ENCODE measurements around the gene CACNA1C.

Gene CACNA1C

DNA sequence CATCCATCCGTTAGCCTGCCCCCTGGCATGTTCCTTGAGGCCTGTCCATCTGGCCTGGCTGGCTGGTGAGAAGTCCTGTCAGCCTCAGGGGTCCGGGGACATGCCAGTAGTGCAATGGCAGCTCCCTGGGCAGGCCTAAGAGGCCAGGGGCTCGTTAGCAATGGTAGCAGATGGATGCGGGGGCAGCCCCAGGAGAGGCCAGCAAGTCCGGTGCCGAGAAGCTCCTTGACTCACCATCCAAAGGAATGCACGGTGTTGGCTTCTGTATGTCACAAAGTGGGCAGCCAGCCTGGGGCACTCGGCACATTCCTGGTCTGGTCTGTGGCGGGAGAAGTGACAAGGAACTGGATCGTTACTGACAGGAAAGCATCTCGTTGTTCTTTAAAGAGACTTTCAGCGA lies 319.9 kb downstream of the CACNA1C start:
- H3K9ac ChIP-seq (ENCODE audit: low read length), result no peak overlapping the region
- no peak overlapping the region for H3K4me3 ChIP-seq (ENCODE audit: low read length)
- no peaks in the 10 kb centered on the region for H3K27me3 ChIP-seq (ENCODE audit: control insufficient read depth, insufficient read depth, low read length)
- H3K4me1 ChIP-seq (ENCODE audit: control insufficient read depth, insufficient read depth, low read length), result peaks cover 36% of the 10 kb centered on the region
- peak overlapping the region; percentile 11 for H3K27ac ChIP-seq (ENCODE audit: low read depth, low read length)
- H3K36me3 ChIP-seq (ENCODE audit: control insufficient read depth, insufficient read depth, low read length), result no peaks in the 10 kb centered on the region

DNA sequence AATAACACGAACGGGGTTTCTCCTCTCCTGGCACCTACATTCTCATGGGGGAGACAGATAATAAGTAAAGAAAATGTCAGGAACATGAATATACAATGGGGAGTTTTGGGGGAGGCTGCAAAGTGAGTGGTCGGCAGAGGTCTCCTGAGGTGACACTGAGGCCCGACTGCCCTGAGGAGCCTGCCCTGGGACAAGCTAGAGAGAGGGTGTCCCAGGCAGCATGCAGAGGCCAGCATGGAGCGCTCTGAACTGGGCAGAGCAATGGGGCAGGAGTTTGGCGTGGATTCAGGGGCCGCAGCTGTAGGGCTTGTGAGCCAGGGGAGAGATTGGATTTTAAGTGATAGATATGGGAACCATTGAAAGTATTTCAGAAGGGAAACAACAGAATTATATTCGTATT lies 320.5 kb downstream of the CACNA1C start:
- no peak overlapping the region for H3K4me3 ChIP-seq (ENCODE audit: low read length)
- peak overlapping the region; percentile 11 for H3K27ac ChIP-seq (ENCODE audit: low read depth, low read length)
- H3K4me1 ChIP-seq (ENCODE audit: control insufficient read depth, insufficient read depth, low read length), result peaks cover 38% of the 10 kb centered on the region
- no peaks in the 10 kb centered on the region for H3K36me3 ChIP-seq (ENCODE audit: control insufficient read depth, insufficient read depth, low read length)
- no peaks in the 10 kb centered on the region for H3K27me3 ChIP-seq (ENCODE audit: control insufficient read depth, insufficient read depth, low read length)
- no peak overlapping the region for H3K9ac ChIP-seq (ENCODE audit: low read length)

DNA sequence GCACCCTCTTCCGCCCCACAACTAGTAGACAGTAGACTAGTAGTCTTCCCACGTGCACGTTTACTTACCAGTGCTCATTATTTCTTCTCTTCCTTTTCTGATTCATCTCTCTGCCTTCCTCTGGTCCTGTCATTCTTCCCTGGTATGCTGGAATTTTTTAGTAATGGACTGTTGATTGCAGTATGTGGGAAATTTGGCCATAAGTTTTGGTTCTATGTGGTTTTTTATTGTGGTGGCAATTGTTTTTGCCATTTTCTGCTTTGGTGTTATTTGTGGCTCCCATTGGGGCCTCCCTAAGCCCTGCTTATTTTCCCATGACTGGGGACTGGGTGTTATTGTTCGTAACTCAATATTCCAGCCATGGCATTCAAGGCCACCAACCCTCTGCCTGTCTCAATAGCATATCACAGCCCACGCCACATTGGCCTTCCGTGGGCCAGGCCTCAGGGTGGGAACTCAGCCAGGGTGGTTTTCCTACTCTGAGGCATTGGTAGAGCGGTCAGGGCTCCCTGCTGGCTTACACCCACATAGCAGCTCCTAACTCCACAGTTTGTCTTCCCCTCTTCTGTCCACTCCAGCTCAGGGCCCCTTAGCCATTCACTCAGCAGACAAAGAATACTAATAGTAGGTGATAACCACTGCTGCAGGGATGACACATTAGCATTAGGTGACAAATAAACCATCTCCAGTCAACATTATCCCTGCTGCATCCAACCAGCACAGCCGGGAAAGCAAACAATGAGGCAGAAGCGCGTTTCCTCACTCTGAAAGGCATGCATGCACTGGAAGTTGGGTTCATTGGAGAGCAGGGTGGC lies 321.5 kb downstream of the CACNA1C start:
- peak overlapping the region; percentile 11 for H3K27ac ChIP-seq (ENCODE audit: low read depth, low read length)
- no peak overlapping the region for H3K9ac ChIP-seq (ENCODE audit: low read length)
- H3K4me1 ChIP-seq (ENCODE audit: control insufficient read depth, insufficient read depth, low read length), result peaks cover 48% of the 10 kb centered on the region
- H3K27me3 ChIP-seq (ENCODE audit: control insufficient read depth, insufficient read depth, low read length), result no peaks in the 10 kb centered on the region
- H3K36me3 ChIP-seq (ENCODE audit: control insufficient read depth, insufficient read depth, low read length), result no peaks in the 10 kb centered on the region
- no peak overlapping the region for H3K4me3 ChIP-seq (ENCODE audit: low read length)

- Histone ChIP-seq H3K4me3 (ENCODE audit: low read length) (no peak overlapping the region), H3K27me3 (ENCODE audit: control insufficient read depth, insufficient read depth, low read length) (no peaks in the 10 kb centered on the region), H3K4me1 (ENCODE audit: control insufficient read depth, insufficient read depth, low read length) (peaks cover 57% of the 10 kb centered on the region), H3K36me3 (ENCODE audit: control insufficient read depth, insufficient read depth, low read length) (no peaks in the 10 kb centered on the region), H3K9ac (ENCODE audit: low read length) (no peak overlapping the region), H3K27ac (ENCODE audit: low read depth, low read length) (peak overlapping the region; percentile 5)
Observed at GRCh38 chr12:2375871-2376270, 323.1 kb downstream of the CACNA1C start.

DNA sequence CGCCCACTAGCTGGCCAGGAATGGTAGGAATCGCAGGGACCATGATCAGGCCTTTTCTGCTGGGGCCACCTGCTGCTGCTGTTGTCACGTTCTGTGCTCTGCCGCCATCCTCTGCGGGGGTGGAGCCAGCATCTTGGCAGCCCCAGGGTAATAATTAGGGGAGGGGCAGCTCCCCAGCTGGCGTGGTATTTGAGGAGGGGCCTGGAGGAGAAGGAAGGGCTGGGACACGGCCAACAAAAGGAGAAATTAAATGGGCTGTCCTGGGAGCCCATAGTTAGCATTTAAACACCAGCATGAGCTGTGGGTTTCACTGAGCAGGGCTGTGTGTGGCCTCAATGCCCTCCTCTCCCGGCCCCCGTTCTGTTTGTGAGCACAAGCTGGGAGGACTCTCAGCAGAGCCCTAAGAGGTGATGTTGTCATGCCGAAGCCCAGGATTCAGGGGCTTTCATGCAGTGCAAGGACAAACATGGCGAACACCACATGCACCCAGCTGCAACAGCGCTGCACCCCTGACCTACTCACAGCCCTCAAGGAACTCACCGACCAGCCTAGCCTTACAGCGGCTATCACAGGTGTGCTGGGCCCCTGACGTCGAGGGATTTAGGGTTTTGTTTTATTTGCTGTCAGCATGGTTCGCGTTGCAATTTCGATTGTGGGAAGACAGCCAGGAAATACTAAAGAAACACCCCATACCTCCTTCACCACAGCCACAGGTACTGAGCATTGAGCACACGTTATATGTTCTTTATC lies 324.3 kb downstream of the CACNA1C start:
- H3K4me1 ChIP-seq (ENCODE audit: control insufficient read depth, insufficient read depth, low read length), result peaks cover 54% of the 10 kb centered on the region
- no peak overlapping the region for H3K9ac ChIP-seq (ENCODE audit: low read length)
- H3K27ac ChIP-seq (ENCODE audit: low read depth, low read length), result peak overlapping the region; percentile 63
- H3K27me3 ChIP-seq (ENCODE audit: control insufficient read depth, insufficient read depth, low read length), result no peaks in the 10 kb centered on the region
- no peaks in the 10 kb centered on the region for H3K36me3 ChIP-seq (ENCODE audit: control insufficient read depth, insufficient read depth, low read length)
- no peak overlapping the region for H3K4me3 ChIP-seq (ENCODE audit: low read length)

- H3K9ac ChIP-seq (ENCODE audit: low read length), result no peak overlapping the region
- H3K36me3 ChIP-seq (ENCODE audit: control insufficient read depth, insufficient read depth, low read length), result no peaks in the 10 kb centered on the region
- H3K27ac ChIP-seq (ENCODE audit: low read depth, low read length), result peak overlapping the region; percentile 63
- peaks cover 57% of the 10 kb centered on the region for H3K4me1 ChIP-seq (ENCODE audit: control insufficient read depth, insufficient read depth, low read length)
- H3K4me3 ChIP-seq (ENCODE audit: low read length), result no peak overlapping the region
- H3K27me3 ChIP-seq (ENCODE audit: control insufficient read depth, insufficient read depth, low read length), result no peaks in the 10 kb centered on the region
Observed at GRCh38 chr12:2378835-2379330, 326.1 kb downstream of the CACNA1C start.

DNA sequence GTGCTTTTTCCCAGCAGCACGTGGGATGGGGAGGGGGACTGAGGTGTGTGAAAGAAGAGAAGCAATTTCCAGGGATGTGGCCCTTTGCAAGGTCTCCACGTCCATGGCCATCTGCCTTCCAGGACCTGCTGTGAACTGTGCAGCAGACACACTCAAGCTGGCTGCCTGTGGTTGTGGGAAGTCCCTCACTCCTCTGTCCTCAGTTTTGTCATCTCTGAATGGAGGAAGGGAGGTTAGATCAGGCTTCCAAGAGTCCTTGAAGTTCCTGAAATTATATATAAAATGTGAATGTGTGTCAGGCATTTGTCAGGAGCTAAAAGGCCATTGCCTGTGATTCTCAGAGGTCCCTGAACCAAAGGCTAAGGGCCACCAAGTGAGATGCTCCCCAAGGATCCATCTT lies 328.2 kb downstream of the CACNA1C start:
- Histone ChIP-seq H3K4me3 (ENCODE audit: low read length) (no peak overlapping the region), H3K27me3 (ENCODE audit: control insufficient read depth, insufficient read depth, low read length) (no peaks in the 10 kb centered on the region), H3K36me3 (ENCODE audit: control insufficient read depth, insufficient read depth, low read length) (no peaks in the 10 kb centered on the region), H3K4me1 (ENCODE audit: control insufficient read depth, insufficient read depth, low read length) (peaks cover 57% of the 10 kb centered on the region), H3K9ac (ENCODE audit: low read length) (no peak overlapping the region), H3K27ac (ENCODE audit: low read depth, low read length) (peak overlapping the region; percentile 66)

GRCh38 chr12:2382370-2383155 lies 329.8 kb downstream of the CACNA1C start:
- Histone ChIP-seq H3K4me1 (ENCODE audit: control insufficient read depth, insufficient read depth, low read length) (peaks cover 53% of the 10 kb centered on the region), H3K27ac (ENCODE audit: low read depth, low read length) (peak overlapping the region; percentile 88), H3K27me3 (ENCODE audit: control insufficient read depth, insufficient read depth, low read length) (no peaks in the 10 kb centered on the region), H3K9ac (ENCODE audit: low read length) (no peak overlapping the region), H3K36me3 (ENCODE audit: control insufficient read depth, insufficient read depth, low read length) (no peaks in the 10 kb centered on the region), H3K4me3 (ENCODE audit: low read length) (no peak overlapping the region)

GRCh38 chr12:2383325-2384028 lies 330.7 kb downstream of the CACNA1C start:
- Histone ChIP-seq H3K4me3 (ENCODE audit: low read length) (no peak overlapping the region), H3K27me3 (ENCODE audit: control insufficient read depth, insufficient read depth, low read length) (no peaks in the 10 kb centered on the region), H3K4me1 (ENCODE audit: control insufficient read depth, insufficient read depth, low read length) (peaks cover 48% of the 10 kb centered on the region), H3K9ac (ENCODE audit: low read length) (no peak overlapping the region), H3K27ac (ENCODE audit: low read depth, low read length) (peak overlapping the region; percentile 88), H3K36me3 (ENCODE audit: control insufficient read depth, insufficient read depth, low read length) (no peaks in the 10 kb centered on the region)

DNA sequence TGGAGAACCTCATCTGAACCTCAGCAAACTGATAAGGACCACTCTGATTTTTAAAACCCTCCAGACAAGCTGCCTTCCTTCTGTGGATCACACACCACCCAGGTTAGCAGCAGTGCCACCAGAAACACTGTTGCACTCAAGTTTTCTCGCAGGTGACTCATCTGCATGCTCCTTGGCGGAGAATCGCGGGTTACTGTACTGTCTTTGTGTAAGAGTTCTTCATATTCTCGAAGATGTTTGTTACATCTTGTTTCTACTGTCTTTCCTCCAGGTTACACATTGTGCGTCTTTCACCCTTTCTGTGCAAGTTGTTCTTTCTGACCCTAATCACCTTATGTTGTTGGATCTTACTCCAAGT lies 331.2 kb downstream of the CACNA1C start:
- Histone ChIP-seq H3K9ac (ENCODE audit: low read length) (no peak overlapping the region), H3K4me3 (ENCODE audit: low read length) (no peak overlapping the region), H3K27me3 (ENCODE audit: control insufficient read depth, insufficient read depth, low read length) (no peaks in the 10 kb centered on the region), H3K4me1 (ENCODE audit: control insufficient read depth, insufficient read depth, low read length) (peaks cover 47% of the 10 kb centered on the region), H3K27ac (ENCODE audit: low read depth, low read length) (peak overlapping the region; percentile 88), H3K36me3 (ENCODE audit: control insufficient read depth, insufficient read depth, low read length) (no peaks in the 10 kb centered on the region)

GRCh38 chr12:2384533-2385351 lies 332.0 kb downstream of the CACNA1C start:
- peak overlapping the region; percentile 50 for H3K4me3 ChIP-seq (ENCODE audit: low read length)
- H3K4me1 ChIP-seq (ENCODE audit: control insufficient read depth, insufficient read depth, low read length), result peaks cover 48% of the 10 kb centered on the region
- no peak overlapping the region for H3K9ac ChIP-seq (ENCODE audit: low read length)
- no peaks in the 10 kb centered on the region for H3K36me3 ChIP-seq (ENCODE audit: control insufficient read depth, insufficient read depth, low read length)
- peak overlapping the region; percentile 88 for H3K27ac ChIP-seq (ENCODE audit: low read depth, low read length)
- H3K27me3 ChIP-seq (ENCODE audit: control insufficient read depth, insufficient read depth, low read length), result no peaks in the 10 kb centered on the region
